ENCODE measurements around the gene CATSPER1.

CATSPER1 gene

GRCh38 chr11:66026017-66026529 lies at the start of gene CATSPER1:
TSS of gene CATSPER1 (minus strand) at chr11:66026479. CDS start at chr11:66026379, 100 bp downstream.
- no peak for DNase-seq (ENCODE audit: low read depth in 4 of 4, low spot score in 1 of 4)

- no peak for DNase-seq (ENCODE audit: low read depth in 4 of 4, low spot score in 1 of 4)
Measured at GRCh38 chr11:66075273-66075672, 49.0 kb upstream of the CATSPER1 start.

DNA sequence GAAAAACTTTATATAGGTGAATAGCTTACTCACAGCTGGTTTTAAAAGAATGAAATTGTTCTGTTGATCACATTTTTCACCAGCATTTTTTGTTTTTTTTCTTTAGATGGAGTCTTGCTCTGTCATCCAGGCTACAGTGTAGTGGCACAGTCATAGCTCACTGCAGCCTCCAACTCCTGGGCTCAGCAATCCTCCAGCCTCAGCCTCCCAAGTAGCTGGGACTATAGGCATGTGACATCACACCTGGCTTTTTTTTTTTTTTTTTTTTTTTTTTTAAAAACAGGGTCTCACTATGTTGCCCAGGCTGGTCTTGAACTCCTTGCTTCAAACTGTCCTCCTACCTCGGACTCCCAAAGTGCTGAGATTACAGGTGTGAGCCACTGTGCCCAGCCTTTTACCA lies 47.4 kb upstream of the CATSPER1 start:
- DNase-seq (ENCODE audit: low read depth in 4 of 4, low spot score in 1 of 4) = no peak

- no peak for DNase-seq (ENCODE audit: low read depth in 4 of 4, low spot score in 1 of 4)
Measured at GRCh38 chr11:66072518-66072917, 46.2 kb upstream of the CATSPER1 start.

DNA sequence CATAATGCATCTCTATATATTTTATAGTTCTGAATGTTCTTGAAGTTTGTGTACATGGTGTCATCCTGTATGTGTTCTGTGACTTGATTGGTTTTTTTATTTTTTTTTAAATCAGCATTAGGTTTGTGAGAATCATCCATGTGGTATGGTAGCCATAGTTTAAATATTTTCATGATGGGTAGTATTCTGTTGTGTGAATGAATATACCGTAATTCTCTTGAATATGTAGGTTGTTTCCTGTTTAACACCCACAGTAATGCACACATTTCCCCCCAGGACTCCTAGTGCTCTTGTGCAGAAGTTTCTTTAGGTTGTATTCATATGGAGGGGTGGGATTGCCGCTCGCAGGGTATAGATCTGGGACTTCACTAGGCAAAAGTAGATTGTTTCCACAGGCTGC lies 45.8 kb upstream of the CATSPER1 start:
- DNase-seq (ENCODE audit: low read depth in 4 of 4, low spot score in 1 of 4) = no peak

- DNase-seq (ENCODE audit: low read depth in 4 of 4, low spot score in 1 of 4) = no peak
Measured at GRCh38 chr11:66071381-66071801, 45.1 kb upstream of the CATSPER1 start.

GRCh38 chr11:66070604-66071380 lies 44.5 kb upstream of the CATSPER1 start:
- no peak for DNase-seq (ENCODE audit: low read depth in 4 of 4, low spot score in 1 of 4)

DNA sequence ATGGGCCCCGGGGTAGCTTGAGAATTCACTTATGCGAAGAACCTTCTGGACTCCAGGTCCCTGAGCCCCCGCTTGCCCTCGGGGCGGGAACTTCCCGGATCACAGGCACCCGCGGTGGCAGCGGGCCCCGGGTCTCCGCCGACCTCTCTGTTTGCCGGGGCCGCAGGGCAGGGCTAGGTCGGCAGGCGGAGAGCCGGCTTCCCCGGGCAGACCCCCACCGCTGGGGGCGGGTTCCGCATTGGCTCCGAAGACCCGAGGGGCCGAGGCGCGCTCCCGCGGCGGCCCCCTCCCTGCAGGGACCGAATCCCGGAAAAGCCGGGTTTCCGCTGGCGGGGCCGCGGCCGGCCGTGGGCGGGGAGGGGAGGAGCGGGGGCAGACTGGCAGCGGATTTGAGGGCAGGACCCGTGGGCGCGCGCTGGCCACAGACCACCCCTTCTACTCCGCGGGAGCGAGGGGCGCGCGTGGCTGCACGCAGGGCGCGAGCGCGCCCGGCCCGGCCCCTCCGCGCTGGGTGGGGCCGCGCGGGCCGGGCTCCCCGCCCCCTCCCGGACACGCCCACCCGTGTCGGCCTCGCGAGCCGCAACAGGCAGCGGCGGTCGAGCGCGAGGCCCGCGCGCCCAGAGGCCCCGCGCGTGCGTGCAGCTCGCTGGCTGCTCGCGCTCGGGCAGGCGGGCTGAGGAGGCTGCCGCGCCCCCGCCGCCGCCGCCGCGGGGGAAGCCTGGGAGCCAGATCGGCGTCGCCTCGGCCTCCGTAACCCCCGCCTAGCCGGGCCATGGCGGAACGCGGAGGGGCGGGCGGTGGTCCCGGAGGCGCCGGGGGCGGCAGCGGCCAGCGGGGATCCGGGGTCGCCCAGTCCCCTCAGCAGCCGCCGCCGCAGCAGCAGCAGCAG lies 43.7 kb upstream of the CATSPER1 start, which contains the start of gene PACS1:
Gene PACS1 (plus strand): TSS at position 558 of the 889 bp plus-strand sequence. CDS start 215 bp downstream, at position 773.
- DNase-seq (ENCODE audit: low read depth in 4 of 4, low spot score in 1 of 4) = peak in 3 of 4 experiments; percentile 38 to 71 (median 57)

DNA sequence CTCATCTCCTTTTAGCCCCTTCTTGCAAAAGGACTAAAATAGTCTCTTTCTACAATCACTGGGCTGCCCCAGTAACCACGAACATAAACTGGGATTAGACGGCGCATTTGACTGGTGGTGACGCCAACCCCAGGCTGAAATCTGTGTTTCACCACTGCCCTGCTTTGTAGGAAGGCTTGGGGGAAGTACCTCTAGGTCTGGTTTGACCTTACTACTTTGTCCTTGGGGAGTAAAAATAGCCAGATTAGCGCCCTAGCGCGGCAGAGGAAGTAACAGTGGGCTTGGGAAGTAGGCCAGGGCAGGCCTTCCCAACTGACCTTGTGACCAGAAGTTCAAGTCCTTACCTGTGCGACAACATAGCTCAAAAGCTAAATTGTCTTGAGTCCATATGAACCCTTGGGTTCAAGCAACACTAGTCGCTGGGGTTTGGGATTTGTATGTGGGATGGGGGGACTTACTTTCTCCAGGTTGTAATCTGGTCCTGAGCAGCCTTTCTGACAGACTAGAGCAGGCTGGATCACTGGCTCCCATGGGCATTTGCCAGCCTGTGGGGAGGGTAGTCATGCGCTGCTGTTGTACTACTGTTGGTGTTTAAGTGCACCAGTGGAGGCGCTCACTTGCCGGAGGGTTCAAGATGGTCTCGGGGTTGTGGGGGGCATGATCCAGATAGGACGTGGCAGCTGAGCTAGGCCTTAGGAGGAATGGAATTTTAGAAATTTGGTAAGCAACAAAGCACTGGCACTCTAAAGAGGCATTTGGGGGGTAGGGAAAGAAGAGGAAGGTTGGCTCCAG lies 42.8 kb upstream of the CATSPER1 start:
- no peak for DNase-seq (ENCODE audit: low read depth in 4 of 4, low spot score in 1 of 4)

DNA sequence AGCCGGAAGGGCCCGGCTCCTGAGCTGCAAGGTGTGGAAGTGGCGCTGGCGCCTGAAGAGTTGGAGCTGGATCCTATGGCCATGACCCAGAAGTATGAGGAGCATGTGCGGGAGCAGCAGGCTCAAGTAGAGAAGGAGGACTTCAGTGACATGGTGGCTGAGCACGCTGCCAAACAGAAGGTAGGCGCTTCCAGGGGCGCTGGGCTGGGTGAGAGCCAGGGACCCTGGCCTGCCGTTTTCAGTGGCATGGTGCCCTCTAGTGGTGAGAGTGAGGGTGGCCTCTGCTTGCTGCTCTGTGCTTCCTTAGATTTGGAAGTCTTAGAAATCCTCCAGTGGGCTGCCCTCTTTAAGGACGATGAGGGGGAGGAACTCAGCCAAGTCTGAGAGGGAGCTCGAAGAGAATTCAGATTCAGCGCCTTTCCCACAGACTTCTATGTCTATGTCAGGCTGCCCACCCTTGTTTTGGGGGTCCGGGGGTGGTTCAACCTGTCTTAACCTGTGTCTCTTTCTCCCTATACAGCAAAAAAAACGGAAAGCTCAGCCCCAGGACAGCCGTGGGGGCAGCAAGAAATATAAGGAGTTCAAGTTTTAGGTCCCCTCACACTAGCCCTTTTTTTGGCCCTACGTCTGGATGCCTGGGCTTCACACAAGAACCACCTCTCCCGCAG lies 42.0 kb upstream of the CATSPER1 start:
- DNase-seq (ENCODE audit: low read depth in 4 of 4, low spot score in 1 of 4) = peak; percentile 52 to 71 (median 60)

GRCh38 chr11:66067640-66068039 lies 41.4 kb upstream of the CATSPER1 start:
- no peak for DNase-seq (ENCODE audit: low read depth in 4 of 4, low spot score in 1 of 4)

DNA sequence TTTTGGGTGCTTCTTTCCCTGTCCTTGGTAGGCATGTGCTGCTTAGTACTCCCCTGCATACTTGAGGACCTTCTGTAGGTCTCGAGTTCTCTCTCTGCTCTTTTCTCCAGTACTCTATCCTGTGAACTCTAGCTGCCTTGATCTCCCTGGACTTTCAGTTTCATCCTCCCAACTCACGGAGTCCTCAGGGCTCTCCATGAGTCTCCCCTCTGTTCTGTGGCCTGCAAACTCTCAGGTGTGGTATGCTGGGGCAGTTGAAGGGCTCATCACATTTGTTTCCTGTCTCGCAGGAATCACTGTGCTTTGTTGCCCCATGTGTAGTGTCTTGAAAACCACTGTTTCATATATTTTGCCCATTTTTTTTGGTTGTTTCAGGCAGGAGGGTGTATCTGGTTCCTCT lies 40.5 kb upstream of the CATSPER1 start:
- DNase-seq (ENCODE audit: low read depth in 4 of 4, low spot score in 1 of 4) = no peak

DNA sequence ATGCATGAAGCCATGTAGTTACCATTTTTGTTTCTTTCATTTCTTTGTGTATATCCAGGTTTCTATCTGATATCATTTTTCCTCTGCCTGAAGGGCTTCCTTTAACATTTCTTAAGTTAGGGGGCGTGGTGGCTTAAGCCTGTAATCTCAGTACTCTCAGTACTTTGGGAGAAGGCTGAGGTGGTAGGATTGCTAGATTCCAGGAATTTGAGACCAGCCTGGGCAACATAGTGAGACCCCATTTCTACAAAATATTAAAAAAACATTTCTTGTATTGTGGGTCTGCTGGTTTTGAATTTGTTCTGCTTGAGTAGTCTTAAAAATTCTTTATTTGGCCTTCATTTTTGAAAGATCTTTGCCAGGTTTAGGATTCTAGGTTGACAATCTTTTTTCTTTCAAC lies 38.3 kb upstream of the CATSPER1 start:
- no peak for DNase-seq (ENCODE audit: low read depth in 4 of 4, low spot score in 1 of 4)

DNA sequence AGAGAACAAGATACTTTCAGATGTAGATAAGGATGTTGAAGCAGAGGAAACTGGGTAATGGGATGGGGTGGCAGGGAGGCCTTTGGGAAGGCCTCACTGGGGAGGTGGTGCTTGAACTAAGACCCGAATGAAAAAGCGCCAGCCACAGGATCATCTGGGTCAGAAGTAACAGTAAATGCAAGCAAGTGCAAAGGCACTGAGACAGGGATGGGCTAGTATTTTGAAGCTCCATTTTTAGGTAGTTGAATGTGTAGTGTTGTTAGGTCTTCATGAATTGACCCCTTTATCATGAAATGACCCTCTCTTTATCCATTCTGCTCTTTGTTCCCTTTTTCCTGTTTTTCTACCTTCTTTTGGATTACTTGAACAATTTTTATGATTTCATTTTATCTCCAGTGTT lies 37.6 kb upstream of the CATSPER1 start:
- DNase-seq (ENCODE audit: low read depth in 4 of 4, low spot score in 1 of 4) = no peak

DNA sequence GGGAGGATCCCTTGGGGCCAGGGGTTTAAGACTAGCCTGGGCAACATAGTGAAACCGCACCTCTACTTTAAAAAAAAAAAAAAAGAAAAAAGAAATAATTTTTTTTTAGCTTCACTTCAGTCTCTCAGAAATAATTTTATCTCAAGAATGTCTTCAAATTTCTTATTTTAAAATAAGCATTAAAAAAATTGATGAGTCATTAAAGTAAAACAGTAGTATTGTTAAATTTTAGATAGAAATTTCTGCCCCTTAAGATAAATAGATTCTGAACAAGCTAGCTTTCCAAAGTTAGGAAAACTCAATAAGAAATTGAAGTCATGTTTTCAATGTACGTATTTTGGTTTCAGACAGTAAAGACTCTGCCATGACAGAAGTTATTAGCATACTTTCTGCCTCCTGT lies 36.1 kb upstream of the CATSPER1 start:
- no peak for DNase-seq (ENCODE audit: low read depth in 4 of 4, low spot score in 1 of 4)

DNA sequence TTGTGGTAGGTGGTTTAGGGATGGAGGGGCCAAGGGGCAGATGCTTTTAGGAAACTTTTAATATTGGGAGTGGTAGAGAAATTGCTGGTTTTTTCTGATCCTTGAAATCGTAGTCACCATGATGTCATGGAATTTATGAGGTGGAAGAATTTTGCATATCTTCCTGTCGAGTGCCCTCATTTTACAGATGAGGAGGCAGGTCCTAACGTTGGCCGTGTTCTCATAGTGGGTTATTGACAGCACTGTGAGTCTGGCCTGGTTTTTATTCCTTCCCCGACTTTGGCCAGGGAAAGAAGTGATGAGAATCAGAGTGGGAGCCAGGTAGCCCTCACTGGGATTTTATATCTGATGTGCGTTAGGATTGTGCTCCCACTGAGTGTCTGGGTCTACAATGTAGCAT lies 35.0 kb upstream of the CATSPER1 start:
- DNase-seq (ENCODE audit: low read depth in 4 of 4, low spot score in 1 of 4) = no peak

- no peak for DNase-seq (ENCODE audit: low read depth in 4 of 4, low spot score in 1 of 4)
Measured at GRCh38 chr11:66059966-66060680, 33.8 kb upstream of the CATSPER1 start.

DNA sequence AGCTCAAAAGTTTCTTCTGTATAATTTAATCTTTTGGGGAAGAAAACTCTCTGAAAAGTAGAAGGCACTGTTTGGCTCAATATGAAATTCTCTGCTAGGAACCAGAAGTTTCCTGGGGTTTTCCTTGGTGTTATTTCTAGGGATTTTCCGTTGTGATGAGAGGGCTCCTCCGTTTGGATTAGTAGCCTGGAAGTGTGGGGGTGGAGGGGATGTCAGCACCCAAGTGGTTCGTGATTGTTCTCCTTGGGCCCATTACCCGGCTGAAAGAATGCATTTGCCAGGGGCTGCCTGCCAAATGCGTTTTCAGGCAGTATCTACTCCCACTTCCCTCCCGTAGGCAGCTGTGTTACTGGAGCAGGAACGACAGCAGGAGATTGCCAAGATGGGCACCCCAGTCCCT lies 30.2 kb upstream of the CATSPER1 start:
- no peak for DNase-seq (ENCODE audit: low read depth in 4 of 4, low spot score in 1 of 4)

DNA sequence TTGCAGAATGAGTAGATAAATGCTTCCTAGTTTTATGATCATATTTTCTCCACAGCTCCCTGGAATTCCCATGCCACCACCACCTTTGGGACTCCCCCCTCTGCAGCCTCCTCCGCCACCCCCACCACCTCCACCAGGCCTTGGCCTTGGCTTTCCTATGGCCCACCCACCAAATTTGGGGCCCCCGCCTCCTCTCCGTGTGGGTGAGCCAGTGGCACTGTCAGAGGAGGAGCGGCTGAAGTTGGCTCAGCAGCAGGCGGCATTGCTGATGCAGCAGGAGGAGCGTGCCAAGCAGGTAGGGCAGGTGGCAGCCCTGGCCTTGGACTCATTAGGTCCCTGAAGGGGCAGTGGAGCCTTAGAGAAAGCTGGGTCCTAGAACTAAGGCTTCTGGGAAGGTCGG lies 28.7 kb upstream of the CATSPER1 start:
- no peak for DNase-seq (ENCODE audit: low read depth in 4 of 4, low spot score in 1 of 4)

DNA sequence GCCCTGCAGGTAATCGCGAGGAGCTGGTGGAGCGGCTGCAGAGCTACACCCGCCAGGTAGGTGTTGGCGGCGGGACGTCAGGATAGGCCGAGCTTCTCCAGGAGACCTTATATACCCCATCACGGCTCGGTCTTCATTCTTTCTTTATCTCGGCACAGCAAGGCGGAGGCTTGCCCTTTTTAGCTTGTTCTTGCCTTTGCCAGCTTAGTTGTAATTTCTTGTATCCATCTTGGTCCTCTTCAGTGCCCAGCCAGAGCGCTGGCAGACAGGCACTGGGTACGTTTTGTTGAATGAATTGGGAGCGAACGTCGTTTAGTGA lies 26.3 kb upstream of the CATSPER1 start:
- no peak for DNase-seq (ENCODE audit: low read depth in 4 of 4, low spot score in 1 of 4)

All from stimulated activated CD4-positive, alpha-beta T cell treated with anti-CD3 and anti-CD28 coated beads, Interleukin-1b, Interleukin-23, amount 100 ng/mL, for 24 hours (primary cell).